Measurements from ENCODE around the gene CDKAL1. TPM values are rescaled to one million over a fixed set of nuclear protein-coding genes. Genes with fewer than 3 reads are reported as not detected.

CDKAL1 gene
- total RNA-seq, 1 donor: 26.8 TPM

DNA sequence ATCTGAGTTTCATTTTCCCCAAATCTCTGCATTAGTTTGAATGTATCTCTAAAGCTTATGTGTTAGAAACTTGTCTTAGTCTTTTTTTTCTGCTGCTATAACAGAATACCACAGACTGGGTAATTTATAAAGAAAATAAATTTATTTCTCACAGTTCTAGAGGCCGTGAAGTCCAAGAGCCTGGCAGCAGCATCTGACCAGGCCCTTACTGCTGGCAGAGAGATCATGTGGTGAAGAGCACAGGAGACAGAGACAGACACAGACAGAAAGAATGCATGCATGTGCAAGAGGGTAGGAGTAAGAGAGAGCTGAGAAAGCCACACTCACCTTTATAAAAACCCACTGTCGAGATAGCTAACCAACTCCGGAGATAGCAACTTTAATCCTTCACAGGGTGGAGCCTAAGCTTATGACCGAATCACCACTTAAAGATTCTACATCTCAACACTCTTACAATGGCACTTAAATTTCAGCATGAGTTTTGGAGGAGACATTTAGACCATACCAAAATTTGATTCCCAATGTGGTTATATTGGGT is 646.6 kb downstream of the CDKAL1 start:
- DNase-seq (ENCODE audit: low read depth): no peak
- H3K4me3 ChIP-seq (ENCODE audit: low read depth, low read length): no peak overlapping the region
- TF ChIP-seq, protein P1, sequence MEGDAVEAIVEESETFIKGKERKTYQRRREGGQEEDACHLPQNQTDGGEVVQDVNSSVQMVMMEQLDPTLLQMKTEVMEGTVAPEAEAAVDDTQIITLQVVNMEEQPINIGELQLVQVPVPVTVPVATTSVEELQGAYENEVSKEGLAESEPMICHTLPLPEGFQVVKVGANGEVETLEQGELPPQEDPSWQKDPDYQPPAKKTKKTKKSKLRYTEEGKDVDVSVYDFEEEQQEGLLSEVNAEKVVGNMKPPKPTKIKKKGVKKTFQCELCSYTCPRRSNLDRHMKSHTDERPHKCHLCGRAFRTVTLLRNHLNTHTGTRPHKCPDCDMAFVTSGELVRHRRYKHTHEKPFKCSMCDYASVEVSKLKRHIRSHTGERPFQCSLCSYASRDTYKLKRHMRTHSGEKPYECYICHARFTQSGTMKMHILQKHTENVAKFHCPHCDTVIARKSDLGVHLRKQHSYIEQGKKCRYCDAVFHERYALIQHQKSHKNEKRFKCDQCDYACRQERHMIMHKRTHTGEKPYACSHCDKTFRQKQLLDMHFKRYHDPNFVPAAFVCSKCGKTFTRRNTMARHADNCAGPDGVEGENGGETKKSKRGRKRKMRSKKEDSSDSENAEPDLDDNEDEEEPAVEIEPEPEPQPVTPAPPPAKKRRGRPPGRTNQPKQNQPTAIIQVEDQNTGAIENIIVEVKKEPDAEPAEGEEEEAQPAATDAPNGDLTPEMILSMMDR (IDR thresholded peaks at IDR 0.05; ENCODE audit: insufficient read depth, low read depth, low read length): no peak

DNA sequence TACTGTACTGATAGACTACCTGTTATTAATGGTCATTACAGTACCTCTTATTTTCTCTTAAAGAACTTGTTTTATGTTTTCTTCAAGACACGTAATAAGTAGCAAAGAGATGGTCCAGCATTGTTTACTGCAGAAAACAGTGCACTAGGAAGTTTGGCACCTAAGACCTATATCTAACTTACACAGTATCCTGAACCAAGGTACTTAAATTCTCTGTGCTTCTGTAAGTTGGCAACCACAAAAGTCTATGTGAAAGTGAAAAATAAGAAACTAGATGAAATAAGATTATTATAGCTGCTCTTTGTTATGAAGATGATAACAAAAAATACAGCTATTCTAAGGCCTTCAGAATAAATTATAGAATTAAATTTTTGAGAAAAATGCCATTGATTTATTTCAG is 647.6 kb downstream of the CDKAL1 start:
- DNase-seq (ENCODE audit: low read depth): no peak
- H3K4me3 ChIP-seq (ENCODE audit: low read depth, low read length): no peak overlapping the region
- TF ChIP-seq, protein P1 (IDR thresholded peaks at IDR 0.05; ENCODE audit: insufficient read depth, low read depth, low read length): no peak

DNA sequence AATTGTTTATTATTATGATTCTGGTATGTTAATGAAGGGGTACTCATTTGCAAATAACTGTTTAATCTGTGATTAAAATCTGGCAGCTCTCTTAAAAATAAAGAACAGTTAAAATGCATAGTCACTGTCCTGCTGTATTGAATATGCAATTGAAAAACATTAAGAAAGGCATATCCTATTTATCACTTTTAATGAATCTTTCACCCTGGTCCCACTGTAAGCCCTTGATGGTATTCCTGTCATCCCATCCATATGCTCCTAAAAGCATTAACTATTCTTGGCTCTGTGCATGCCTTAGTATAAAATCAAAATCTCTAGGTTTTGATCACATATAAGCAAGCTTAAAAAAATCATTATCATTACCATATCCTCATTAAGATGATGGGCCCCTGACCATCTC is 648.3 kb downstream of the CDKAL1 start:
- TF ChIP-seq, protein P1 (IDR thresholded peaks at IDR 0.05; ENCODE audit: insufficient read depth, low read depth, low read length): no peak
- no peak for DNase-seq (ENCODE audit: low read depth)
- no peak overlapping the region for H3K4me3 ChIP-seq (ENCODE audit: low read depth, low read length)

DNA sequence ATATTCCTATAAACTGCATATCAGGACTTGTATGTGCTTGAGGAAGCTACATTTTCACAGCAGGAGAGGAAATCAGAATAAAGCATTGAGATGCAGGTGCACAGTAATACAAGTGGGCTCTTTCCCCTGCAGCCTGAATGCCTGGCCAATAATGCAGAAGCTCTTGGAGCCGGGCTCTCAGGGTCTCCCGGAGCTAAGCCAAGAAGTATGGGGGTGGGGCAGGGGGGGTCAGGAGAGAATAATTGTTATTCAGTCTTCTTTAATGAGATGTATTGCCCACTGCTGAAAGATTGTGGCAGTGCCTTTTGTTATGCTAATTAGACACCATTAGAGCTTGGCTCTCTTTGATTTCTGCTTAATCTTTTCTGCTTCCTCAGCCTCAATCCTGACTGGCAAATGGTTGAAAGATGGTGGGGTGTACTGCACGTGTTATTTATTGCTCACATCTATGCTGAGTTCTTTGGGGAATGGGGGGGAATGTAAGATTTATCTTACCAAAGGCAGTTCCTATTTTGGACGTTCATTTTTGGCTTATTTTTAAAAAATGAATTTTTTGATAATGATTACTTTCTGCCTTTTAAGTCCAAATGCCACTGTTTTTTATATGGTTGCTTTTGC is 651.7 kb downstream of the CDKAL1 start:
- DNase-seq (ENCODE audit: low read depth): no peak
- TF ChIP-seq, protein P1 (IDR thresholded peaks at IDR 0.05; ENCODE audit: insufficient read depth, low read depth, low read length): no peak
- no peak overlapping the region for H3K4me3 ChIP-seq (ENCODE audit: low read depth, low read length)

DNA sequence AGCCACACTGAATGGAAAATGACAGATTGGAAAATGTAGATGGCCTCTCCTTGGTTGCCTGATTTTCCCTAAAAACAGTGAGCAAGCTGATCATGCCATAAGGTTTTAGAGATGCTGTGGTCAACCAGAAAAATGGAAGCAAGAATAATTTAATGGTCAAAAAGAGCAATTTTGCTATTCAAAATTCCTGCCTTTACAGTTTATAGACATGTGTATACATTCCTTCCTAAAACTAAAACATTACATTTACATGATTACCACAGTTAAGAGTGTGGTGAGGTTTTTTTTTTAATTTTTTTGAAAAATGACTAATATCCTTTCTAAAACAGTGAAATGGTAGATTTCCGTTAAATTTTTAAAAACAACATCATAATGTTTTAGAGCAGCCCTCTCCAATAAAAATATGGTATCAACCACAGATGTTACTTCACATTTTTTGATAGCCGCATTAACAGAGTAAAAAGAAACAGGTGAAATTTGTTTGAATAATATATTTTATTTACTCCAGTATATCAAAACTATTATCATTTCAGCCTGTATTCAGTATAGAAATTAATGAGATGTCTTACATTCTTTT is 652.3 kb downstream of the CDKAL1 start:
- H3K4me3 ChIP-seq (ENCODE audit: low read depth, low read length): no peak overlapping the region
- TF ChIP-seq, protein P1 (IDR thresholded peaks at IDR 0.05; ENCODE audit: insufficient read depth, low read depth, low read length): no peak
- DNase-seq (ENCODE audit: low read depth): no peak

DNA sequence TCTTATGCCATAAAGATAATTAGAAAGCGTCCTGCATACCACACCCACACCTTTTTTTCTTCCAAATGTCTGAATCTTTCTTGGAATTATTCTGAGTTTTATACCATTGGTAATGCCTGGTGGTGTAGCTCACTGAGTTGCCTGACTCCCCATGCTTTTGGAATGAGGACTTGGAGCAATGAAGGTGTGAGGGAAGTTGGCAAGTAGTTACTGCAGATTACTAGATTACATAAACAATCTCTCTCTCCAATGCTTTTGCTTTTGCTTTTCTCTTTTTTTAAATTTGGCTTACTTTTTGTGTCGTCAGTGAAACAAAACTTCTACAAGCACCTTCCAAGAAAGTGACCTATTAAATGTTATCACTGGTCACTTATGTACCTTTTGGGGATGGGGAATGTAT is 653.2 kb downstream of the CDKAL1 start:
- no peak overlapping the region for H3K4me3 ChIP-seq (ENCODE audit: low read depth, low read length)
- TF ChIP-seq, protein P1 (IDR thresholded peaks at IDR 0.05; ENCODE audit: insufficient read depth, low read depth, low read length): no peak
- no peak for DNase-seq (ENCODE audit: low read depth)

Measured in fibroblast of villous mesenchyme (primary cell).